Measurements from ENCODE around the gene DCLK2. TPM values are rescaled to one million over a fixed set of nuclear protein-coding genes. Genes with fewer than 3 reads are reported as not detected.

The DCLK2 gene
- total RNA-seq, 2 donors from 2014 or later, result 10.1 to 12.1 TPM

GRCh38 chr4:150255610-150256224, 177.5 kb downstream of the DCLK2 start:
- DNase-seq (ENCODE audit: low spot score), result no peak
- Histone ChIP-seq H3K36me3 (no peaks in the 10 kb centered on the region), H3K27ac (peak overlapping the region; percentile 19 to 51), H3K4me1 (no peaks in the 10 kb centered on the region), H3K9me3 (no peaks in the 10 kb centered on the region), H3K27me3 (no peaks in the 10 kb centered on the region), H3K4me3 (peak overlapping the region in 1 of 2 donors; percentile 24)
- TF ChIP-seq, protein P1, sequence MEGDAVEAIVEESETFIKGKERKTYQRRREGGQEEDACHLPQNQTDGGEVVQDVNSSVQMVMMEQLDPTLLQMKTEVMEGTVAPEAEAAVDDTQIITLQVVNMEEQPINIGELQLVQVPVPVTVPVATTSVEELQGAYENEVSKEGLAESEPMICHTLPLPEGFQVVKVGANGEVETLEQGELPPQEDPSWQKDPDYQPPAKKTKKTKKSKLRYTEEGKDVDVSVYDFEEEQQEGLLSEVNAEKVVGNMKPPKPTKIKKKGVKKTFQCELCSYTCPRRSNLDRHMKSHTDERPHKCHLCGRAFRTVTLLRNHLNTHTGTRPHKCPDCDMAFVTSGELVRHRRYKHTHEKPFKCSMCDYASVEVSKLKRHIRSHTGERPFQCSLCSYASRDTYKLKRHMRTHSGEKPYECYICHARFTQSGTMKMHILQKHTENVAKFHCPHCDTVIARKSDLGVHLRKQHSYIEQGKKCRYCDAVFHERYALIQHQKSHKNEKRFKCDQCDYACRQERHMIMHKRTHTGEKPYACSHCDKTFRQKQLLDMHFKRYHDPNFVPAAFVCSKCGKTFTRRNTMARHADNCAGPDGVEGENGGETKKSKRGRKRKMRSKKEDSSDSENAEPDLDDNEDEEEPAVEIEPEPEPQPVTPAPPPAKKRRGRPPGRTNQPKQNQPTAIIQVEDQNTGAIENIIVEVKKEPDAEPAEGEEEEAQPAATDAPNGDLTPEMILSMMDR (IDR thresholded peaks at IDR 0.05), result no peak

DNA sequence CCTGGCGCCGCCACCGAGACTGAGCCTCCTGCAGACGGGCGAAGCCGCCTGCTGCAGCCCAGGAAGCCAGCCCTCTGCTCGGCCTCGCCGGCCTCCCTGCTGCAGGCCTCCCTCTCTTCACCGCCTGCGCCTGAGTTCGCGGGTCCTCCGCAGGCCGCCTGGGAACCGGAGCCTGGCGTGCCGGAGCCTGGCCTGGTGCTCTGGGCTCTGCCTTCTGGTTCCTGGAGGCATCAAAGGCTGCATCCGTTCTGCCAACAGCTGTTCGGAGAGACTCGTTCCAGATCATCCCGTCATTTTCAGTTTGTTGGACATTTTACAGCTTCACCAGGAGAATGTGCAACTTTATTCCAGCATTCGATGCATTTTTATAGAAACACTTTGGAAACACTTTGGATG, 178.0 kb downstream of the DCLK2 start:
- no peak for DNase-seq (ENCODE audit: low spot score)

GRCh38 chr4:150256841-150257730, 178.8 kb downstream of the DCLK2 start:
- H3K27me3 ChIP-seq, result no peaks in the 10 kb centered on the region
- DNase-seq (ENCODE audit: low spot score), result no peak
- H3K9me3 ChIP-seq, result no peaks in the 10 kb centered on the region
- no peak overlapping the region for H3K27ac ChIP-seq
- TF ChIP-seq, protein P1 (IDR thresholded peaks at IDR 0.05), result no peak
- no peak overlapping the region for H3K4me3 ChIP-seq
- no peaks in the 10 kb centered on the region for H3K36me3 ChIP-seq
- H3K4me1 ChIP-seq, result no peaks in the 10 kb centered on the region

More for the DNA sequence above, 178.0 kb downstream of the DCLK2 start:
- no peaks in the 10 kb centered on the region for H3K36me3 ChIP-seq
- H3K27ac ChIP-seq, result peak overlapping the region; percentile 19 to 51
- H3K9me3 ChIP-seq, result no peaks in the 10 kb centered on the region
- no peaks in the 10 kb centered on the region for H3K4me1 ChIP-seq
- H3K27me3 ChIP-seq, result no peaks in the 10 kb centered on the region
- H3K4me3 ChIP-seq, result peak overlapping the region in 1 of 2 donors; percentile 24
- TF ChIP-seq, protein P1 (IDR thresholded peaks at IDR 0.05), result no peak

GRCh38 chr4:150258569-150258968, 180.3 kb downstream of the DCLK2 start:
- TF ChIP-seq, protein P1 (IDR thresholded peaks at IDR 0.05), result no peak
- no peak overlapping the region for H3K4me3 ChIP-seq
- H3K27ac ChIP-seq, result no peak overlapping the region
- H3K36me3 ChIP-seq, result no peaks in the 10 kb centered on the region
- no peak for DNase-seq (ENCODE audit: low spot score)
- no peaks in the 10 kb centered on the region for H3K9me3 ChIP-seq
- no peaks in the 10 kb centered on the region for H3K4me1 ChIP-seq
- no peaks in the 10 kb centered on the region for H3K27me3 ChIP-seq

GRCh38 chr4:150259861-150260567, 181.8 kb downstream of the DCLK2 start:
- H3K27ac ChIP-seq, result no peak overlapping the region
- no peak for DNase-seq (ENCODE audit: low spot score)
- no peak overlapping the region for H3K4me3 ChIP-seq

More at GRCh38 chr4:150259861-150260567, 181.8 kb downstream of the DCLK2 start:
- peaks cover 5% of the 10 kb centered on the region for H3K36me3 ChIP-seq
- H3K9me3 ChIP-seq, result no peaks in the 10 kb centered on the region
- H3K27me3 ChIP-seq, result no peaks in the 10 kb centered on the region
- TF ChIP-seq, protein P1 (IDR thresholded peaks at IDR 0.05), result no peak
- H3K4me1 ChIP-seq, result no peaks in the 10 kb centered on the region
